Measurements from ENCODE around the gene PLA2G4F.

DNA sequence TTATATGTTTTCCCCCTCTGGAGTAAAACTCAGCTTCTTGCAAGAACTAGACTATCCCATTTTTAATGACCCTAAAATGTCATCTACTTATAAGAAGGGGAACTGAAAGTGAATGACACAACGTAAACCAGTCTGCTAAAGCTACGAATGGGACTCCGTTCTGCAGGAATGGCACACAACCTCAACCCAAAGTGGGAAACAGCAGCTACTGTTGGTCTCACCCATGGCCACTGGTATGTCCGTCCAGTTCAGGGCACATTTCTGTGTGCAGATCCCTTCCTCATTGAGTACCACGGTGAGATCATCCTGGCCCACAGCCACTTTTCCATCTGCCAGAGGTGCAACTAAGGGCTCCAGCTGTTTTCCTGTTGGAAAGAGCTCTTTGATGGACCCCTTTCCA is 27.9 kb upstream of the PLA2G4F start:
- TF ChIP-seq, protein P1, sequence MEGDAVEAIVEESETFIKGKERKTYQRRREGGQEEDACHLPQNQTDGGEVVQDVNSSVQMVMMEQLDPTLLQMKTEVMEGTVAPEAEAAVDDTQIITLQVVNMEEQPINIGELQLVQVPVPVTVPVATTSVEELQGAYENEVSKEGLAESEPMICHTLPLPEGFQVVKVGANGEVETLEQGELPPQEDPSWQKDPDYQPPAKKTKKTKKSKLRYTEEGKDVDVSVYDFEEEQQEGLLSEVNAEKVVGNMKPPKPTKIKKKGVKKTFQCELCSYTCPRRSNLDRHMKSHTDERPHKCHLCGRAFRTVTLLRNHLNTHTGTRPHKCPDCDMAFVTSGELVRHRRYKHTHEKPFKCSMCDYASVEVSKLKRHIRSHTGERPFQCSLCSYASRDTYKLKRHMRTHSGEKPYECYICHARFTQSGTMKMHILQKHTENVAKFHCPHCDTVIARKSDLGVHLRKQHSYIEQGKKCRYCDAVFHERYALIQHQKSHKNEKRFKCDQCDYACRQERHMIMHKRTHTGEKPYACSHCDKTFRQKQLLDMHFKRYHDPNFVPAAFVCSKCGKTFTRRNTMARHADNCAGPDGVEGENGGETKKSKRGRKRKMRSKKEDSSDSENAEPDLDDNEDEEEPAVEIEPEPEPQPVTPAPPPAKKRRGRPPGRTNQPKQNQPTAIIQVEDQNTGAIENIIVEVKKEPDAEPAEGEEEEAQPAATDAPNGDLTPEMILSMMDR (IDR thresholded peaks at IDR 0.05) = no peak
- TF ChIP-seq POLR2AphosphoS5 (IDR thresholded peaks at IDR 0.05) = no peak
- no peak for TF ChIP-seq POLR2A (IDR thresholded peaks at IDR 0.05)
- TF ChIP-seq EP300 (IDR thresholded peaks at IDR 0.05) = no peak

Data from gastroesophageal sphincter (tissue), 3 donors.